GM18868 (cell line): ENCODE data around the gene INSRR.

ENCODE experiments used
- ATAC-seq: cut with Tn5 transposase; IDR thresholded peaks from one replicate; pipeline ENCODE4 v1.9.1; 2021; ENCODE audit warnings: mild to moderate bottlenecking, moderate library complexity; ENCODE audit not compliant: unreplicated experiment

Gene INSRR

DNA sequence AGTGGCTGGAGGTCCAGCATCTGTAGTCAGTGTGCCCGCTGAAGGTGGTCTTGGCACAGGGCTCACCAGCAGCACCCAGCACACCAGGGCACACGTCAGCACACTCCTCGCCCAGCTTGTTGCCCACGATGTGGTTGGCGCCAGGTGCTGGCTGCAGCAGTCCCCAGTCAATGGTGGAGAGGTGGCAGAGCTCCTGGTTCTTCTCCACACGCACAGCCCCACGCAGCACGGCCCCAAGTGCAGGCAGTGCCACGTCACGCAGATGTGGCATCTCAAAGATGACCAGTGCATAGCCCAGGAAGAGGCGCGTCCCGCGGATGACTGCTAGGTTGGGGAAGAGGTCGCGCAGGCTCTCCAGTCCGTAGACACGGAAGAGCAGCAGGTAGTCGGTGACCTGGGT lies 5.2 kb downstream of the INSRR start:
- ATAC-seq, result no peak

DNA sequence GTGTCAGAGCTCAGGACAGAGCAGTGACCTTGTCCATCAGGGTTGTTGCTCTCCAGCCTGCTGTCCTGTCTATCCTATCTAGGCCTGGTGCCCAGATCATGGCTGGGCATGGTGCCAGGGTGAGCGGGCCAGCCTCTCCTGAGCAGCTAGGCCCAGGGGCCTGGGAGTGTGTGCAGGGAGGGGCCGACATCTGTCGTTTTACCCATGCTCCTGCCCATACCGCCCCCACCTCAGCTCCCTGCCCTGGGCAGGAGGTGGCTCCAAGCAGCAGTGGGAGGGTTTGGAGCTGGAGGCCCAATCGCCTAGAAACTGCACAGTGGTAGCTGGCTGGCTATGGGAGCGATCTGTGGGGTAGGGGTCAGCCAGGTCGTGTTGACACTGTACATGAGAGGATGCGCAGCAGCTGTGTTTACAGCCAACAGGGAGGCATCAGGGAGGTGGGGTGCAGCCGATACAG lies 6.5 kb downstream of the INSRR start:
- ATAC-seq, result no peak

DNA sequence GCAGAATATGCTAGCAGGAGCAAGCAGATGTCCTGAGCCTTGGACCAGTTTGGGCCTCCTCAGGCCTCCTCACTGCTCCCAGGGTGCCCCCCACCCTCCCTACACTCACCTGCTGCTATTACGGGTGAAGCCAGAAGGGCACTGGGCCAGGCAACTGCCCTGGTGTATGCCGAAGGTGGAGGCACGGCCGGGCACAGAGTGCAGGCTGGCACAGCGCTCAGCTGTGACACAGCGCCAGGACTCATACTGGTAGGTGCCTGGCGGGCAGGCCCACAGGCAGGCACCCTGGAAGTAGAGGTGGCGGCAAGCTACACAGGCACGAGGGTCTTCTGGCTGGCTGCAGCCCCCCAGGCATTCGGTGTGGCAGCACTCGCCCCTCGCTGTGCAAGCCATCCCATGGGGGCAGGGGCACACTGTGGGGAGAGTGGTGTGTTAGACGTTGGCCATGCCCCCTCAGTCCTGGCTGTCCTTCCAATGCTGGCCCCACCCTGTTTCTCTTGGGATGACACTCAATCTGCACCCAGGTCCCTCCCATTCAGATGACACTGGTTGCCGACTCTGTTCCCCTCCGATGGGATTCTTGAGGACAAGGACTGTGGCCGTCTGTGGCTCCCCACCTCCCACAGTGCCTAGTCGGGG lies 7.0 kb downstream of the INSRR start:
- ATAC-seq, result no peak

DNA sequence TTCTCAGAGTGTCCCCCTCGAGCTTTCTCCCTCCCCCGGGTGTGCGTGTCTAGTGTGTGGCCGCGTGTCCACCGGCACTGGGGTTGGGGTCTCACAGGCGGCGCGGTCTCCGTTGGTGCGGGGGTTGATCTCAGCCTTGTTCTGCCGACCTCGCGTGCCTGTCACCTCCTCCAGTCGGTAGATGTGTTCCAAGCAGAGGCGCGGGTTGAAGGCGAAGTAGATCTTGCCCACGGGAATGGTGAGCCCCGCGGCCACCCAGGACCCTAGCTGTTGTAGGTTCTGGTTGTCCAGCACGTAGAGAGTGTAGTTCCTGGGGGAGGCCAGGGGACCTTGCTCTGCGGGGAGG lies 9.8 kb downstream of the INSRR start:
- no peak for ATAC-seq

DNA sequence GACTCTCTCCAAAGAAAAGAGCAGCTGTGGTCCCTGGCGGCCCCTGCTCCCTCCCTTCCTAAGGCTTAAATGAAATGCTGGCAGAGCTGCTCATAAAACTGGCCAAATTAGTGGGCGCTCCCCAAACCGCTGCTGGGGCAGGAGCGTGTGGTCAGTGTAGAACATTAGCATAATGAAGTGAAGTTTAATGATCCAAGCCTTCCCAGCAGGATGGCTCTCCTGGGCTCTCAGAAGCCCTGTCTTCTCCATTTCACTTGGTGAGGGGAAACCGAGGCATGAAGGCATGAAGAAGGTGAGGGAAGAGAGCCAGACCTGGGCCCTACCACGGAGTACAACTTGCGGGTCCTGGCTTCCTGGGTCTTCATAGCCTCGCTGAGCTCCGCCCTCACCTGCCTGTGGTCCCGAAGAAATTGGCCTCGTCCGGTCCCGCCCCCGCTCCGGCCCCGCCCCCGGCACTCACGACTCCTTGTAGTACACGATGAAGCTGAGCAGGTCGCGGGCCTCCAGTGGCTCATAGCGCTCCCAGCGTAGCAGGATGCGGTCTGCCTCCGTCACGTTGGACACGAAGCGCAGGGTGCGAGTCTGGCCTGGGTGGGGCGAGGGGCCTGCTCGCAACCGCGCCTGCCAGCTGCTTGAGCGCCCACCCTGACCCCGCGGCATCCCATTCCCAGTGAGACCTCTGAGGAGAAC lies 10.3 kb downstream of the INSRR start:
- no peak for ATAC-seq

DNA sequence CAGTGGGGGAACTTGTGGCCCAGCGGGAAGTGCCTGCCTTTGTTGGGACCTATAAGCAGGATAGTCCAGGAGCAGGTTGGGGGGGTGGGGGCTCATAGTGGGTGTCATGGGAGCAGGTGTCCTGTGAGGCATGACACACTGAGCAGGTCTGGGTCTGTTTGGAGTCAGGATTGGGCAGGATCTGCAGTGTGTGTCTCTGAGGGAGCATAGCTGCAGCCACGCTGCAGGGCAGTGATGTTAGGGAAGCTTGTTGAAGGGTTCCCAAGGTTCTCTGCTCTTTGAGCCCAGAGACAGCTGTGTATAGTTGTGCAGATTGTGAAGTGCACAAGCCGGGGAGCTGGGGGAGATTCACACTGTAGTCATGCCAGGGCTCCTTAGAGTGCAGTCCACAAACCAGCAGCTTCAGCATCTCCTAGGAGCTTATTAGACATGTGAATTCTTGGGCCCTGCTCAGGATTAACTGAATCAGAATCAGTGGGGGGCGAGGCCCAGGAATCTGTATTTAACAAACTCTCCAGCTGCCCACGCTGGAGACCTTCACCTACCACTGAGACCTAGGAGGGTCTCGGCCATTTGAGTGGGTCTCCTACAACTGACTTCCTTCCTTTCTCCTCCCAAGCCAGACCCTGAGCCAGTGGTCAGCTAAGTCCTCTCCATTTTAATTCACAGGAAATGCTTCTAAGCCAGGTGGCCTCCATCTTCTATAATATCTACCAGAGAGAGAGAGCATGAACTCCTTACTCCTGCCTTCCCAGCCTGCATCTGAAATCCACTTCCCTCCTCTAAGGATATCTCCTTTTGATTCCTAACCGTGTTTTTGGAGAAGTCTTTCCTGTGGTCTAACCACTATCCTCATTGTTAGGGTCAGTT lies 11.1 kb downstream of the INSRR start:
- no peak for ATAC-seq

DNA sequence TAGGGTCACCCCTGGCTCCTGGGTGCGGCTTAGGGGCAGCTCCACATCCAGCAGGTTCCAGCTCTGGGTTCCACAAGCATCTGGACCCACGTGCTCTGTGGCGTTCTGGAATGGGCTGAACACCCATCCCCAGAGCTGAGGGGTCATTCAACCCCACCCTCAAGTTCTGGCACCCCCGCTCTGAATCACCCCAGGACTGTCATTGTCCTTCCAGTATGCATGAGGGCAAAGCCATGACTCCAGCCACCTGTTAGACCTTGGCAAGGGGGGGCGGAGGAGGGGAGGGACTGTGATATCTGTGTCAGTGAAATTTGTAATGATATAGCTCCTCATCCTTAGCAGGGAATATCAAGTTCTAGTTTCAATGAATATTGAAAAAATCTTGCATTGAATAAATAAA lies 12.3 kb downstream of the INSRR start:
- ATAC-seq, result no peak

DNA sequence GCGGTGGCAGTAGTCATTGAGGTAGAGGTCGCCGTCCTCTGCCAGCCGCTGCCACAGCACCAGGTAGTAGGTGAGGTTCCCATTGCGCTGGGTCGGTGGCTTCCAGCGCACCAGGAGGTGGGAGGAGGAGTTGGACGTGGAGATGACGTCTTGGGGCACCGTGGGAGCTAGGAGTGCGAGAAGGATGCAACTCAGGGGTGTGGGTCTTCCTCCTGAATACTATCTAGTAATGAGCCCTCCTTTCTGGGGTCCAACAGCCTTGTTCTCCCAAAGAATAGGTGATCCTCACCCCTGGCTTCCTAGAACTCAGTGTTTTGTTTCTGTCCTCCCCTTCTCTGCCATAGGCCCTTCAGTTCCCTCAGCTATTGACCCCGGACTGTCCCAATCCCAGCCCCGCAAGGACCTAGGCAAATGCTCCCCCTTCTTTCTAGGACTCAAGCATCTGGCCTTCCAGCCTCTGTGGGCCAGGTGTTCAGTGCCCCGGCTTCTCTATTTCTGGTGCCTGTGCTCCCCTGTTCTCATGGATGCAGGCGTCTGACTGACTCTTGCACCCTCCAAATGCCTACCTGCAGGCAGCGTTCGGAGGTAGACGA lies 12.9 kb downstream of the INSRR start:
- no peak for ATAC-seq

DNA sequence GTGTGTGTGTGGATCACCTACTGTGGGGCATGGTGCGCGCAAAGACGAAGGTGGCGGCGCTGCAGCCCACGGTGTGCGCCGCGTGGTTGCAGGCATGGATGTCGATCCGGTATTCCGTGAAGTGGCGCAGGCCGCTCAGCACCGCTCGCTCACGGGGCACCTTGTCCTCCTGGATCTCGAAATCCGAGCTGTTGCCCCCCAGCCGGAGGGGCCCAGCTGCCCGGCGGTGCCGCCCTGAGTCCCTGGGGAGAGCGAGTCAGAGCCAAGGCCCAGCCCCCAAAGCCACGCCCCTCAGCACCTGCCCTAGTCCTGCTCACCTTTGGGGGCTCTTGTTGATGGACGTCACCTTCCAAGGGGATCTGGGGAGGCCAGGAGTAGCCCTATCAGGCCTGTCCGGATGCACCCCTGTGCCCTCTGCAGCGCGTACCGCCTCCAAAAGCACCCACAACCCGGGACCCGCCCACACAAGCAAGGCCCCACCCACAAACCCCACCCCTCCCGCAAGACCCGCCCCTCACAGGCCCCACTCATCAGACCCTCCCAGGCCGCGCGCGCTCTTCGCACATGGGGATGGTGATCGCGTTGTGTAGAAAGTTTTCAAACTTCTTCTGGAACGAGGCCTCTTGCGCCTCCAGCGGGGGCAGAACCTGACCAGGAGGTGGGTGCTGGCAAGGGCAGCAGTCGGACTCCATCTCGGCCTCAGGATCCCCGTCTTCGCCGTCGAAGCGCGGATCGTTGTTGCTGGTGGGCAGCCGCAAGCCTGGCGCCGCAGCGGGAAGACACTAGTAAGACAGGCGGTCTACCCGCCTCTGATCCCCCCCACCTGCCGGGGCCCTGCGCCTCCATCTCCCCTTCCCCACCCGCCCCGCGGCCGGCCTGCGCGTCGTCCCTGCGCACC lies 13.6 kb downstream of the INSRR start:
- ATAC-seq, result no peak

DNA sequence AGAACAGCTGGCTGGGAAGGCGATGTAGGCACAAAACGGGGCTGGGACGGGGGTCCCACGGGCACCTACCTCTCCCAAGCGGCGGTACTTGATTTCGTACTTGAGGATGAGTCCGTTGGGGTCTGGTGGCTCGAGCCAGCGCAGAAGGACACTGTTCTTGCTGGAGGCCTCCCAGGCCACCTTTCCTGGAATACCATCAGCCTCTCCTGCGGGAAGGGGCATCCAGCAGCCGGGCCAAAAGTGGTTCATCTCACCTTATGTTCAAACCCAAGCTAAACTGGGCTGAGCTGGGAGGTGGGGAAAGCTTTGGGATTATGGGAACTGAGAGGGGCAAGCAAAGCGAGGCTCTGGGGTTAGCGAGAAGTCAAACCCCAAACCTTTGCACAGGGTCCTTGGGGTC lies 14.3 kb downstream of the INSRR start:
- ATAC-seq, result no peak

DNA sequence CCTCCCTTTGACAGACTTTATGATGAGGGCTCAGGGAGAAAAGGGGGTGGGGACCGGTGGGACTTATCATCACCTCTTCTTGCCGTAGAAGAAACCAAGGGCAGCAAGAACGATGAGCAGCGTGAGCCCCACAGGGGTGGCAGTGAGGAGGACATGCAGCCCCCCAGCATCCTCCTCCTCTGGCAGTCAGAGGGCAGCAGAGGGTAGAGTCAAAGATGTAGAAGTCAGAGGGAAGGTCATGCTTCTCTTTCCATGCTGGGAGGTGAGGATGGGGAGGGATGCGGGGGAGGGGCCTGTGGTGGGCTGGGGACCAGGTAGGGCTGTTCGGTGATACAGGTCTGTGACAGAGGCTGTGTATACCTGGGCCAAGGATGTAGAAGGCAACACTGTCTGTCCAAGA lies 14.8 kb downstream of the INSRR start:
- ATAC-seq, result no peak

DNA sequence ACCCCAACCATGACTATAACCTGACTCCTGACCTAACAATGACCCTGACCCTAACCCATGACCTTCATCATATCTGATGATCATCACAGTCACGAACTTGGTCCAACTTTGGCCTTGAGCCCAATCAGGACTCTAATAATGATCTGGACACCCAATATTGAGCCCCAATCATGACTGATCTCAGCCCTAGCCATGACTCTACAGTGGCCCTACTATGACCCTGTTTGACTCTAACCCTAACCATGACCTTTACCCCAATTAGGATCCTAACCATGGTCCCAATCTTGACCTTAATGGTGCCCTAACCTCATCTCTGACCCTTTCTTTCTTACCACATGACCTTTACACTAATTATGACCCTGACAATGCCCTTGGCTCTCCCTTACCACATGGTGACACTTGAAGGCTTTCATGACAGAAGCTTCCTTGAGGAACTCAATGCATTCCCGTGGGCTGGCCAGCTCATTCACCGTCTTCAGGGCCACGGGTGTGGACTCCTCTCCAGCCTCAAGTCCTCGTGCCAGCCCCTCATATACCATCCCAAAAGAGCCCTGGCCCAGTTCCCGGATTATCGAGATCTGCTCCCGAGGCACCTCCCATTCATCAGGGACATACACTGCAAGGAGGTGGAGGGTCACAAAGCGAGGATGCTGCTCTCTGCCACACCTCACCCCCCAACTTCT lies 16.2 kb downstream of the INSRR start:
- ATAC-seq, result no peak

DNA sequence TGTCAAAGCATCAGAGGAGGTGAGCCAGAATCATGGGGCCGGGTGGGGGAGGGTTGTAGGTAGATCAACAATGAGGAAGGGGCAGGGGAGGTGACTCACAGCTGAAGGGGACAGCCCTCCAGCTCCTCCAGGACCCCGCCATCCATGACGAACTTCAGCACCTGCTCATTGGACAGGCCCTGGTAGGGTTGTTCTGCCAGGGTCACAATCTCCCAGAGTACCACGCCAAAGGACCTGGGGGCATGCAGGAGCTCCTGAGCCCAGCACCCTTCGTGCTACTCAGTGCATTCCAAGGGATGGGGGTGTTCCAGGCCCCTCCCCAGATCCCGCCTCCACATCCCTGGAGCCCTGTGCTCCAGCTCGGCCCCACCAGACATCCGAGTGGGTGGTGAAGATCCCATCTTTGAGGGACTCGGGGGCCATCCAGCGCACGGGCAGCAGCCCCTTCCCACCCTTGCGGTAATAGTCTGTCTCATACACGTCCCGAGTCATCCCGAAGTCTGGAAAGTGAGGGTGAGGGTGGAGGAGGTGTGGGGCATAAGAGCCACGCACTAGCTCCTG lies 17.5 kb downstream of the INSRR start:
- ATAC-seq, result no peak

DNA sequence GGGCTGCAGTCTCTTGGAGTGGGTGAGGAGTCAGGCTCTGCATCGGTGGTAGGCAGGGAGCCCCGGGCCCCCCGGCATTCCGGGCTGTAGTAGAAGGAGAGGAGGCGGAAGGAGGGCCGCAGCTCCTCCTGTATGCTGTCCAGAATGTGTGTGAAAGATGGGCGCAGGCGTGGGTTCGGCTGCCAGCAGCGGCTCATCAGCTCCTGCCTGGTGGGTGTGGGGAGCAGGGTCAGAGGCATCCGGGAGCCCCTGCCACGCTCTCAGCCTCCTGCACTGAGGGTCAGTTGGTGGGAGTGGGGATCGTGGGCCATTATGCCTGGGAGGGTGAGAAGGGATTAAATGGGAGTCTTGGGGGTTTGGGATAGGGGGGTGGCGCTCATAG lies 18.0 kb downstream of the INSRR start:
- ATAC-seq, result no peak

DNA sequence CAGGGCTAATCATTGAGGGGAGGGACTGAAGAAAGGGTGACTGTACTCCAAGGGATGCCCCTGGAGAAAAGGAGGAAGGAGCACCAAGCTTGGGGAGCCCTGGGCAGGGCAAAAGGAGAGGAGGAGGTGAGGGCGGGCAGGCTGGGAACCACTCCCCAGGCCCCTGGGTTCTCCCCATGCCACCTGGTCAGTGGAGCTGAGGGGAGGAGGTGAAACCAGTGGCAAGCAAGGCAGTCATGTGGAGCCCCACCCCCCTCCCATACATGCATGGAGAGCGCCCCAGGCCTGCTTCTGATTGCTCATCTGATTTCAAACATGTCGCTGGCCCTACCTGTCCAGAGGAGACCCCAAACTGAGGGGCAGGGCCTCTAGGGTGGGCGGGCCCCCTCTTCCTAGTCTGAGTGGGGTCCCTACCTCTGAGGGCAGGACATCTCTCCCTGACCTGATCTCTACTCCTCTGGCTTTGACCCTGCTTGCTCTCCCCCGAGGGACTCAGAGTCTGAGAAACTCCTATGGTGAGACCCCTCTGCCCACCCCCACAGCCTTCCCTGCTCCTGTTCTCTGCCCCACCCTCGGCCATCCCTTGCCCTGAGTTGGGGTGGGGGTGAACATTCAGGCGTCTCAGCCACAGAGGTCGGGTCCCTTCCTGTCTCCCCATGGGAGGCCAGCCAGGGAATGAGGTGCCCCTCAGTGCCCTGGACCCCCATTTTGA lies 18.6 kb downstream of the INSRR start:
- no peak for ATAC-seq

DNA sequence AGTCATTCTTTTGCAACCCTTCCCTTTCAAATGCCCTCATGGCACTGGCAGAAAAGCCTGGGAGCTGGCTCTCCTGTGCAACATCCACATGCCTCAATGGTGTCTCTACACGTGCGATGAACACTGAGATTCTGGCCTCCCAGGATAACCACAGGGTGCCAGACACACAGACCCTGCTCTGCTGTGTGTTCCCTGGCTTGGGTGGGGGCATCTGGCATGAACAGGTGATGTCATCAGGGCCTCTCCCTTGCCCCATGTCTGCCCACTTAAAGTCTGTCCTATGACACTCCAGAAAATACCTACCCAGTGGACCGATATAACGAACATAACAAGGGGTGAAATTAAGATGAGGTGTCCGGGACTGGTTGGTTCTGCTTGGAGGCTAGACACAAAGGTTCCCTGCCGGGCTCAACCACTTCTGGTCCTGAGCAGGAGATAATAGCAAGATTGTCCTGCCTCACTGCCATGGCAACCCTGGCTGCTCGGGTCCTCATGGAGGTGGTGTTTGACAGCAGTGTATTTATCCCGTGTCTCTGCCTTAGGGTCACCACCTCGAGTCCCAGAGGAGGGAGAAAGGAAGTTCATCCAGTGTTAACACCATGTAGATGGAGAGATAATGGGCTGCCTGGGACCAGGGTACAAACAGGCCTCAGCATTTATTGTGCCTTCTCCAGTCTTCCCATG lies 19.3 kb downstream of the INSRR start:
- ATAC-seq, result no peak

DNA sequence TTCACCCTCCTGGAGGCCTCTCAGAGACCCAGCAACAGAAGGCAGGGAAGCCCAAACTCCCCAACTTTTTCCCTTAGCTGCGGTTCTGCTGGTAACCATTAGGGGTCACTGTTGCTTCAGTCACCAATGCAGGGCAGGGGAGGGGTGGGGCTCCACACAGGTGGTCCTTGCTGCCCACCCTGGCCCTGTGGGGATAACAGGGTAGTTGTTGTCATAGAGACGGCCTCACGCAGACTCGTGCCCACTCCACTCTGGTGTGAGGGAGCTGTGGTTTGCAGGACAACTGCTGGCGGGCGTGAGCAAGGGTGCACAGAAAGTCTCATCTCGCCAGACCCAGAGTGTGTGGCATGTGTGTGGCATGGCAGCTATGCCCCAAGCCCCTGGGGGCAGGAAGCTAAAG lies 19.9 kb downstream of the INSRR start:
- no peak for ATAC-seq

DNA sequence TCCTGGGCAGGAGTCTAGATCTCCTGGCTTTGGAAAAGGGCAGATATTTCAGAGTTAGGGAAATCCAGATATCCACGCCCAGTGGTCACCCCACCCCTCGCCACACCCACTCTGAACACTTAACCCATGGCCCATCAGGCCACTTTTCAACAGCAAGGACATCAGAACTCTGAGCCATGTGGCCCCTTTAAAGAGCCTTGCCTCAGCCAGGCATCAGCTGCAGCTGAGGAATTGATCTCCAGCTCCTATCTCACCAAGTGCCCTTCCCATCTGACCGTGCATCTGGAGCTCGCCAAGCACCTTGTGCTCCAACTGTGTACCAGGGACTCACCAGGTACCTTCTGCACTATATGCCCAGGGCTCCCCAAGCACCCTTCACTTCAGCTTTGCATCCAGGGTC lies 22.0 kb downstream of the INSRR start:
- ATAC-seq, result no peak
